Natural killer cell (primary cell): ENCODE data around the gene CNEP1R1. TPM values are rescaled to one million over a fixed set of nuclear protein-coding genes. Genes with fewer than 3 reads are reported as not detected.
A peak's percentile ranks its signal among the peaks of the same experiment; 100 is the strongest.

ENCODE experiments used
- ATAC-seq, 3 donors: fragments of 150-1000 bp in 2 of 3; fragments of 200-7000 bp in 1 of 3; cut with Tn5 transposase; 1 replicate in 1 of 3; 2 replicates in 2 of 3; pipeline ENCODE4 v1.10.0; 2021; ENCODE audit warnings: mild to moderate bottlenecking in 2 of 3, moderate library complexity in 2 of 3
- DNase-seq, 2 donors: peaks; one replicate each; pipeline versions ENCODE4 v3.0.0 to v3.0.0-alpha.2; 2013 to 2021; ENCODE audit warnings: mixed read lengths in 1 of 2
- H3K27ac ChIP-seq: one replicate; pipeline ENCODE4 v1.5.1; 2013; ENCODE audit warnings: mild to moderate bottlenecking, low read length
- H3K27me3 ChIP-seq: one replicate; pipeline ENCODE4 v1.6.1; 2013; ENCODE audit warnings: low read length; ENCODE audit not compliant: control insufficient read depth, insufficient read depth
- H3K36me3 ChIP-seq: one replicate; pipeline ENCODE4 v1.6.1; 2013; ENCODE audit warnings: low read length; ENCODE audit not compliant: control insufficient read depth, insufficient read depth
- H3K4me1 ChIP-seq: one replicate; pipeline ENCODE4 v1.6.1; 2013; ENCODE audit warnings: low read length; ENCODE audit not compliant: control insufficient read depth, insufficient read depth
- H3K4me3 ChIP-seq: one replicate; pipeline ENCODE4 v1.5.1; 2013; ENCODE audit warnings: low read length
- H3K9me3 ChIP-seq: one replicate; pipeline ENCODE4 v1.6.1; 2013; ENCODE audit warnings: low read length; ENCODE audit not compliant: control insufficient read depth, insufficient read depth
- H3K27ac Mint-ChIP-seq, 2 donors: one replicate each; pipeline ENCODE4 v1.8.0; 2022; ENCODE audit warnings: mild to moderate bottlenecking in 2 of 2, mixed read lengths in 2 of 2, moderate library complexity in 1 of 2
- H3K27me3 Mint-ChIP-seq, 2 donors: one replicate each; pipeline ENCODE4 v1.8.0; 2022; ENCODE audit warnings: low read depth in 2 of 2, mixed read lengths in 2 of 2
- H3K36me3 Mint-ChIP-seq: one replicate; pipeline ENCODE4 v1.8.0; 2022; ENCODE audit warnings: mixed read lengths
- H3K4me1 Mint-ChIP-seq, 2 donors: one replicate each; pipeline ENCODE4 v1.8.0; 2022; ENCODE audit warnings: mixed read lengths in 2 of 2
- H3K4me3 Mint-ChIP-seq: one replicate; pipeline ENCODE4 v1.8.0; 2022; ENCODE audit warnings: mild to moderate bottlenecking, moderate library complexity, mixed read lengths
- H3K9me3 Mint-ChIP-seq, 2 donors: one replicate each; pipeline ENCODE4 v1.8.0; 2022; ENCODE audit warnings: mixed read lengths in 2 of 2
- WGBS: methylation state at CpG from one replicate; pipeline ENCODE4 v1.1.7; 2013; ENCODE audit warnings: missing lambda C conversion rate; ENCODE audit not compliant: insufficient coverage; 5-methylcytosine and 5-hydroxymethylcytosine counted together
- intact Hi-C: fragments of 100-400 bp; cut with micrococcal nuclease; formaldehyde crosslinking; loops from one replicate; pipeline ENCODE4 v1.14.2; 2022
- total RNA-seq, 4 donors: library from RNA; stranded (reverse); fragments of 120-200 nt in 1 of 4; gene quantifications; one replicate each; pipeline versions ENCODE4 v1.2.3 to v1.2.4, GENCODE V29; 2013 to 2022
- TF ChIP-seq, protein P1 (sequence below): fragments of 200-600 bp; IDR thresholded peaks from one replicate; pipeline ENCODE4 v1.8.0; 2022; ENCODE audit warnings: antibody characterized with exemption

Gene CNEP1R1
- total RNA-seq, 3 donors from 2014 or later (not counting 1 experiment from before 2014, with no cell fraction given), result 34.3 to 41.6 (median 37.5) TPM

DNA sequence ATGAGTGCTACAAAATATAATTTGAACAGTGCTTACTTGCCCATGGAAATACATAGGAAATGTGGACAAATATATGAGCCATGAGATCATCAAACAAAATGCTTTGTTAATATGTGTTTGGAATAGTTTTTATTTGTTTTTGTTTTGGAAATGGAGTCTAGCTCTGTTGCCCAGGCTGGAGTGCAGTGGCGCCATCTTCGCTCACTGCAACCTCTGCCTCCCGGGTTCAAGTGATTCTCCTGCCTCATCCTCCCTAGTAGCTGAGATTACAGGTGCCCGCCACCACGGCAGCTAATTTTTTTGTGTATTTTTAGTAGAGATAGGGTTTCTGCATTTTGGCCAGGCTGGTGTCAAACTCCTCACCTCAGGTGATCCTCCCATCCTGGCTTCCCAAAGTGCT lies 2.8 kb downstream of the CNEP1R1 start:
- H3K4me3 Mint-ChIP-seq, result no peak overlapping the region
- H3K27me3 ChIP-seq, result no peaks in the 10 kb centered on the region
- H3K27ac Mint-ChIP-seq, result no peak overlapping the region
- H3K27me3 Mint-ChIP-seq, result no peaks in the 10 kb centered on the region
- peaks cover 10% of the 10 kb centered on the region for H3K36me3 Mint-ChIP-seq
- TF ChIP-seq, protein P1, sequence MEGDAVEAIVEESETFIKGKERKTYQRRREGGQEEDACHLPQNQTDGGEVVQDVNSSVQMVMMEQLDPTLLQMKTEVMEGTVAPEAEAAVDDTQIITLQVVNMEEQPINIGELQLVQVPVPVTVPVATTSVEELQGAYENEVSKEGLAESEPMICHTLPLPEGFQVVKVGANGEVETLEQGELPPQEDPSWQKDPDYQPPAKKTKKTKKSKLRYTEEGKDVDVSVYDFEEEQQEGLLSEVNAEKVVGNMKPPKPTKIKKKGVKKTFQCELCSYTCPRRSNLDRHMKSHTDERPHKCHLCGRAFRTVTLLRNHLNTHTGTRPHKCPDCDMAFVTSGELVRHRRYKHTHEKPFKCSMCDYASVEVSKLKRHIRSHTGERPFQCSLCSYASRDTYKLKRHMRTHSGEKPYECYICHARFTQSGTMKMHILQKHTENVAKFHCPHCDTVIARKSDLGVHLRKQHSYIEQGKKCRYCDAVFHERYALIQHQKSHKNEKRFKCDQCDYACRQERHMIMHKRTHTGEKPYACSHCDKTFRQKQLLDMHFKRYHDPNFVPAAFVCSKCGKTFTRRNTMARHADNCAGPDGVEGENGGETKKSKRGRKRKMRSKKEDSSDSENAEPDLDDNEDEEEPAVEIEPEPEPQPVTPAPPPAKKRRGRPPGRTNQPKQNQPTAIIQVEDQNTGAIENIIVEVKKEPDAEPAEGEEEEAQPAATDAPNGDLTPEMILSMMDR, result no peak
- no peak for ATAC-seq
- DNase-seq, result no peak
- H3K9me3 ChIP-seq, result no peaks in the 10 kb centered on the region
- H3K4me1 ChIP-seq, result peaks cover 13% of the 10 kb centered on the region
- H3K9me3 Mint-ChIP-seq, result no peaks in the 10 kb centered on the region
- peaks cover 22% of the 10 kb centered on the region for H3K36me3 ChIP-seq
- intact Hi-C loops, result loop anchor here (5.0 to 10.0 kb wide), 2 partner anchors 327 to 714 kb away; partner anchors contain the start of gene CYLD
- no peak overlapping the region for H3K4me3 ChIP-seq
- peaks cover 23 to 32% of the 10 kb centered on the region in 2 donors for H3K4me1 Mint-ChIP-seq
- WGBS, result 94% methylated on average over 3 of the region's 5 CpGs
- H3K27ac ChIP-seq, result no peak overlapping the region

DNA sequence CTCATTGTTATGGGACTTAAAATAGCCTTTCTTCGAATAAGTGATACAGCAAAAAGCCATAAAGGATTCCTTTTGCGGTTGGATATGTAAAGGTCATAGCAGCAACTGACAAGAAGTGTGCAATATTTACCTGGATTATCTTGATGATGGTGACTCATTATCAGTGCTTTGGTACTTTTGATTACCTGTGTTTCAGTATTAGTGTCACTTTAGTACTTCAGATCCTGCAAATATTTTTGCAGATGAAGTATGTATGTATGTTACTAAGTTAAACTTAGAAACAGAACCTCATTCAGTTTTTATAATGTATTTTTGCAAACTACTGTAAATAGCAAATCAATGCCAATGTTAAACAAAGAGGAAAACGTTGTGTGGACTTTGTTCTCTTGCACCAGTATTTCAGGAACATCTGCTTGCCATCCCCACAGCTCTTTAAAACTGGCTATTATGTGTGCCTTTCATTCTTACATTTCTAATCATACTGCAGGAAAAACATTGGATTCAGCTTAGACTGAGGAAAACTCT lies 10.5 kb downstream of the CNEP1R1 start:
- Mint-ChIP-seq H3K4me3 (no peak overlapping the region), H3K4me1 (peaks cover 27 to 36% of the 10 kb centered on the region in 2 donors), H3K9me3 (no peaks in the 10 kb centered on the region), H3K36me3 (peaks cover 16% of the 10 kb centered on the region), H3K27ac (no peak overlapping the region), H3K27me3 (no peaks in the 10 kb centered on the region)
- DNase-seq (no peak), ATAC-seq (no peak)
- Histone ChIP-seq H3K4me1 (no peaks in the 10 kb centered on the region), H3K9me3 (no peaks in the 10 kb centered on the region), H3K4me3 (no peak overlapping the region), H3K36me3 (peaks cover 38% of the 10 kb centered on the region), H3K27me3 (no peaks in the 10 kb centered on the region), H3K27ac (no peak overlapping the region)
- intact Hi-C loops, result no loop called here
- WGBS, result 94% methylated on average over 3 of the region's 3 CpGs
- TF ChIP-seq, protein P1, result no peak

DNA sequence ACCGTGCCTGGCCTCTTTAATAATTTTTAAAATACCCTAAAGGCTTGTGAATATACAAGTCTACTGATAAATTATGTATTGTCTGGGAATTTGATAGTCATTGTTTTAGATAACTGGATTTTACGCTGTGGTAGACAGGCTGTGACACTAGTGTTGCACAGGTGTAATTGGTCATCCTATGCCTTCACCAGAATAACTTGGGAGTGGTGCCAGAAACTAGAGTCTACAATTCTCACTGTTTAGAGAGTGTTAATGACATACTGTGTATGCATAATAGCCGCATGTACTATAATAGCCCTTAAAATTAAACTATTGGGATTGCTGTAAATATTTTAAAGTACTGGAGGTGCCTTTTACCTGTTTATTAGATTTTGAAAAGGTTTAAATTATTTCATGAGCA lies 11.4 kb downstream of the CNEP1R1 start:
- H3K36me3 Mint-ChIP-seq, result peaks cover 9% of the 10 kb centered on the region
- DNase-seq (no peak), ATAC-seq (no peak)
- H3K27ac Mint-ChIP-seq, result no peak overlapping the region
- Histone ChIP-seq H3K36me3 (peaks cover 38% of the 10 kb centered on the region), H3K27ac (no peak overlapping the region), H3K27me3 (no peaks in the 10 kb centered on the region), H3K9me3 (no peaks in the 10 kb centered on the region), H3K4me1 (no peaks in the 10 kb centered on the region), H3K4me3 (no peak overlapping the region)
- H3K4me1 Mint-ChIP-seq, result peaks cover 19 to 30% of the 10 kb centered on the region in 2 donors
- H3K9me3 Mint-ChIP-seq, result no peaks in the 10 kb centered on the region
- H3K27me3 Mint-ChIP-seq, result no peaks in the 10 kb centered on the region
- H3K4me3 Mint-ChIP-seq, result no peak overlapping the region
- 100% methylated on average over 1 of the region's 3 CpGs for WGBS
- intact Hi-C loops, result no loop called here
- TF ChIP-seq, protein P1, result no peak

DNA sequence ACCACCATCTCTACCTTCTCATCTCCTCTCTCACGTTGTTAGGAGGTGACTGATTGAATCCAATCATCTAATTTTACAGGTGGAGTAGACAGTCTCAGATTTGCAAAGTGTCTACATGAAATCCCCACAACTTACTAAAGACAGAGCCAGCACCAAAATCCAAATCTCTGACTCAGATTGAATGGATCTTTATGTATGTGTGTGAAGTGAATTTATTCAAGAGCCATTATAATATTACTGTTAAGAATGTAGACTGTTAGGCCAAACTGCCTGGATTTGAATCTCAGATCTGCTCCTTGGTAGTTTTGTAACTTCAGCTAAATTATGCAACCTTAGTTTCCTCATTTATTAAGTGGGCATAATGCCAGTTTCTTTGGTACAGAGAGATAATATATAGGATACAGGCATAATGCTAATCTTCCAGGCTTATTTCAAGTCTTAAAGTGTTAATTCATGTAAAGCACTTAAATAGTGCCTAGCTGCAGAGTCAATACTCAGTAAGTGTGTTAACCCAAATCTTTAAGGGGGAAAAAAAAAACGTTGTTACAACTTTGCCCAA lies 12.7 kb downstream of the CNEP1R1 start:
- Mint-ChIP-seq H3K4me1 (peaks cover 18 to 19% of the 10 kb centered on the region in 2 donors), H3K9me3 (no peaks in the 10 kb centered on the region), H3K36me3 (peaks cover 7% of the 10 kb centered on the region)

More for the DNA sequence above, 12.7 kb downstream of the CNEP1R1 start:
- H3K27me3 Mint-ChIP-seq, result peaks cover 0 to under 1% of the 10 kb centered on the region in 2 donors
- H3K27me3 ChIP-seq, result no peaks in the 10 kb centered on the region
- no peak overlapping the region for H3K4me3 ChIP-seq
- TF ChIP-seq, protein P1, result no peak
- no peaks in the 10 kb centered on the region for H3K4me1 ChIP-seq
- DNase-seq (no peak), ATAC-seq (no peak)
- H3K27ac ChIP-seq, result no peak overlapping the region
- H3K9me3 ChIP-seq, result no peaks in the 10 kb centered on the region
- peak overlapping the region; percentile 73 to 76 for H3K27ac Mint-ChIP-seq
- WGBS, result 18% methylated on average over 1 of the region's 2 CpGs
- intact Hi-C loops, result no loop called here
- H3K36me3 ChIP-seq, result peaks cover 28% of the 10 kb centered on the region
- no peak overlapping the region for H3K4me3 Mint-ChIP-seq
